Measurements from ENCODE around the gene MADCAM1. TPM values are rescaled to one million over a fixed set of nuclear protein-coding genes. Genes with fewer than 3 reads are reported as not detected.
A peak's percentile ranks its signal among the peaks of the same experiment; 100 is the strongest.

The MADCAM1 gene
- total and polyA plus RNA-seq, 10 of the 15 experiments (the other 5 are each of a cell fraction or from before 2014, with no cell fraction given): 0.06 to 0.32 (median 0.31) TPM; not detected in 5

DNA sequence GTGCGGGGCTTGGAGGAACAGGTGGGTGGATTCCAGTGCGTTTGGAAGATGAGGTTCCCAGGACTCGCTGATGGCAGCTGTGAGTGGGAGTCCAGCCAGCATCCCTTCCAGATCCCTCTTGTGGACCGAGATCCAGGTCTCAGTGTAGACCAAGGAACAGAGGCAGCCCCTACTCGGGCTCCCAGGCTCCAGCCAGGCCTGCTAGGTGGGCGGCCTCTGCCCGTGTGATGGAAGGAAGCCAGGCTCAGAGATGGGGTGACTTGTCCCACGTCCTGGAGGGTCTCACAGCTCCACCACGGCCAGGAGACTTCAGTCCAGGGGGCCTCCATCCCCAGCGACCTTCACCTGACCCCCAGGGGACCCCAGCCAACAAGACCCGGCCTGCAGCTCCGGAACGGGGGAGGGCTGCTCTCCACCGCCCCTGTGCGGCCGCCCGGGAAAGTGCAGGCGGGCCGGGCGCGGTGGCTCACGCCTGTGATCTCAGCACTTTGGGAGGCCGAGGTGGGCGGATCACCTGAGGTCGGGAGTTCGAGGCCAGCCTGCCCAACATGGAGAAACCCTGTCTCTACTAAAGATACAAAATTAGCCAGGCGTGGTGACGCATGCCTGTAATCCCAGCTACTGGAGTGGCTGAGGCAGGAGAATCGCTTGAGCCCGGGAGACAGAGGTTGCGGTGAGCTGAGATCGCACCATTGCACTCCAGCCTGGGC, 729 bp upstream of the MADCAM1 start:
- DNase-seq (ENCODE audit: low read depth, low spot score) (no peak), ATAC-seq (peak; percentile 63), FAIRE-seq (no peak)
- Histone ChIP-seq H4K20me1 (ENCODE audit: control insufficient read depth, insufficient read depth) (no peaks in the 10 kb centered on the region), H3K79me2 (ENCODE audit: control insufficient read depth, insufficient read depth, low read length) (no peaks in the 10 kb centered on the region), H3K27ac (ENCODE audit: control insufficient read depth, insufficient read depth) (no peak overlapping the region), H2AFZ (ENCODE audit: control insufficient read depth, low read depth, low read length) (no peak overlapping the region), H3K4me1 (ENCODE audit: control insufficient read depth, insufficient read depth, low read length) (no peaks in the 10 kb centered on the region), H3K4me3 (no peak overlapping the region), H3K9me3 (replicated peaks; ENCODE audit: control insufficient read depth, insufficient read depth, low read length) (no peaks in the 10 kb centered on the region; the same call in 2 of the 3 replicates), H3K4me2 (ENCODE audit: control insufficient read depth, insufficient read depth) (no peak overlapping the region), H3K27me3 (replicated peaks in 1 of 2; ENCODE audit: control insufficient read depth in 2 of 2, insufficient read depth in 2 of 2, low read length in 1 of 2) (no peaks in the 10 kb centered on the region; a peak in 1 of 4 replicates), H3K9ac (ENCODE audit: control insufficient read depth, insufficient read depth, low read length) (no peak overlapping the region), H3K36me3 (ENCODE audit: control insufficient read depth in 2 of 2, insufficient read depth in 2 of 2, low read length in 1 of 2) (no peaks in the 10 kb centered on the region)
- TF ChIP-seq CTCF (IDR thresholded peaks at IDR 0.05 in 2 of 3, conservative IDR thresholded peaks at IDR 0.05 in 1 of 3; ENCODE audit: control insufficient read depth in 2 of 3, extremely low read depth in 1 of 3, insufficient read depth in 1 of 3, low read depth in 3 of 3, low read length in 3 of 3): peak; percentile 38 to 78 (median 66)
- TF ChIP-seq, protein P1, sequence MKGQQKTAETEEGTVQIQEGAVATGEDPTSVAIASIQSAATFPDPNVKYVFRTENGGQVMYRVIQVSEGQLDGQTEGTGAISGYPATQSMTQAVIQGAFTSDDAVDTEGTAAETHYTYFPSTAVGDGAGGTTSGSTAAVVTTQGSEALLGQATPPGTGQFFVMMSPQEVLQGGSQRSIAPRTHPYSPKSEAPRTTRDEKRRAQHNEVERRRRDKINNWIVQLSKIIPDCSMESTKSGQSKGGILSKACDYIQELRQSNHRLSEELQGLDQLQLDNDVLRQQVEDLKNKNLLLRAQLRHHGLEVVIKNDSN (IDR thresholded peaks at IDR 0.05; ENCODE audit: borderline replicate concordance, extremely low read length, insufficient read depth, low read depth, low read length): no peak
- no peak for TF ChIP-seq TCF12 (IDR thresholded peaks at IDR 0.05; ENCODE audit: low read depth, low read length)
- peak; percentile 82 for TF ChIP-seq SMARCA5 (IDR thresholded peaks at IDR 0.05)
- no peak for TF ChIP-seq IRF4 (IDR thresholded peaks at IDR 0.05; ENCODE audit: low read depth, low read length)
- peak; percentile 25 for TF ChIP-seq MEF2B (IDR thresholded peaks at IDR 0.05; ENCODE audit: partially characterized antibody, poor library complexity, severe bottlenecking)
- TF ChIP-seq EGR1 (IDR thresholded peaks at IDR 0.05; ENCODE audit: borderline replicate concordance in 1 of 2, low read depth in 2 of 2, low read length in 2 of 2): peak in 1 of 2 experiments; percentile 42; a peak in 1 of 3 replicates
- no peak for TF ChIP-seq CBFB (IDR thresholded peaks at IDR 0.05; ENCODE audit: low read depth)
- peak; percentile 23; the same call in 1 of the 2 replicates for TF ChIP-seq RAD21 (IDR thresholded peaks at IDR 0.05; ENCODE audit: insufficient read depth, low read depth, low read length)
- TF ChIP-seq ZNF217 (IDR thresholded peaks at IDR 0.05): peak; percentile 69; the same call in 1 of the 2 replicates
- intact Hi-C loops (cut with micrococcal nuclease; ENCODE audit: unreplicated experiment): no loop called here
- BruUV-seq (replicated peaks): no TSS peak
- ChIA-PET POLR2A (no interaction called here), CTCF (interaction anchor here (1.3 to 2.8 kb wide), 2 partner anchors 10 to 11 kb away, joined by 4 to 12 read pairs; no protein-coding TSS in a partner anchor), SMC1A (ENCODE audit: uncharacterized antibody, unreplicated experiment) (interaction anchor here (0.6 kb wide), 1 partner anchor 14 kb away, joined by 3 read pairs; no protein-coding TSS in a partner anchor), RAD21 (ENCODE audit: unreplicated experiment) (no interaction called here)
- WGBS (ENCODE audit: insufficient coverage, insufficient replicate concordance, low lambda C conversion rate, missing lambda C conversion rate): 20% methylated on average over 32 of the region's 32 CpGs
- in situ Hi-C loops (cut with MboI): no loop called here
